Fibroblast of gingiva (primary cell): ENCODE data around the gene GTF2B.
"Not testable (repeated sequence)": the region's sequence is repeated elsewhere in the genome, so short reads cannot be mapped to it uniquely, and the experiment has no call there.

Experiments
- DNase-seq: peaks from one replicate; pipeline ENCODE4 v3.0.0-alpha.2; 2011; ENCODE audit warnings: low read depth

The GTF2B gene, protein sequence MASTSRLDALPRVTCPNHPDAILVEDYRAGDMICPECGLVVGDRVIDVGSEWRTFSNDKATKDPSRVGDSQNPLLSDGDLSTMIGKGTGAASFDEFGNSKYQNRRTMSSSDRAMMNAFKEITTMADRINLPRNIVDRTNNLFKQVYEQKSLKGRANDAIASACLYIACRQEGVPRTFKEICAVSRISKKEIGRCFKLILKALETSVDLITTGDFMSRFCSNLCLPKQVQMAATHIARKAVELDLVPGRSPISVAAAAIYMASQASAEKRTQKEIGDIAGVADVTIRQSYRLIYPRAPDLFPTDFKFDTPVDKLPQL

DNA sequence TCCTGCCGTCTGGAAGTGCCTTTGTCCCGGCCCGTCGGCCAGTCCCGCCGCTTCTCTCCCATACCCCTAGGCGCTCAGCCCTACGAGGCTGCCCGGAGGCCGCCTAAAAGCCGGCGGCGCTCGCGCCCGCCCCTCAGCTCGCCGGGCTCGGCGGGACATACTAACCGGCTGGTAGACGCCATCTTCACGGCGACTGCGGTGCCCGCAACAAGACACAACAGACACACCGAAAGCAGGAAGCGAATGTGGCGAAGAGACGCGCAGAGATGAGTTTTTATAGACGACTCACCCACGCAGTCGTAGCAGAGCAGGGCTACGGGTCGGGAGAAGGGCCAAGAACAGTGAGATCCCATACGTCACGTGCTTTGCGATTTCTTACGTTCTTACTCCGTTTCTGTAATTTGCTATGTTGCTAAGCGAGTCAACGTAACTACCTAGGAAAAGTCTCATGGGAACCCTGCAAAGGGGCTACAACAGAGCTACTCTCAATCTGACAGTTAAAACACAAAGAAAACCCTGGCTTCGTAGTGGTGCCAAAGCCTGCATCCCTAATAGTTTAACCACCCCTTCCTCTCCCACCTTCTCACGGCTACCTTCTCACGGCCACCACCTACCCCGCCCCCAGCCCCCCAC lies at the start of gene GTF2B:
TSS of gene GTF2B (minus strand) at position 250 of the 633 bp plus-strand sequence. CDS start at position 182, 68 bp downstream.
- DNase-seq = peak; percentile 98

DNA sequence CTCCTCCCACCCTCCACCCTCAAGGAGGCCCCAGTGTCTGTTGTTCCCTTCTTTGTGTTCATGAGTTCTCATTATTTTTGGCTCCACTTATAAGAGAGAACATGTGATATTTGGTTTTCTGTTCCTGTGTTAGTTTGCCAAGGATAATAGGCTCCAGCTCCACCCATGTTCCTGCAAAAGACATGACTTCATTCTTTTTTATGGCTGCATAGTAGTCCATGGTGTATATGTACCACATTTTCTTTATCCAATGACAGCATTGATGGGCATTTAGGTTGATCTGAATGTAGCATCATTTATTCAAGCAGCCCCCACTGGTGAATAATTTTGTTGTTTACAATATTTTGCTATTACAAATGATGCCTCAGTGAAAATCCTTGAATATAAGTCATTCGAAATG lies 47.2 kb upstream of the GTF2B start:
- DNase-seq = not testable (repeated sequence)

DNA sequence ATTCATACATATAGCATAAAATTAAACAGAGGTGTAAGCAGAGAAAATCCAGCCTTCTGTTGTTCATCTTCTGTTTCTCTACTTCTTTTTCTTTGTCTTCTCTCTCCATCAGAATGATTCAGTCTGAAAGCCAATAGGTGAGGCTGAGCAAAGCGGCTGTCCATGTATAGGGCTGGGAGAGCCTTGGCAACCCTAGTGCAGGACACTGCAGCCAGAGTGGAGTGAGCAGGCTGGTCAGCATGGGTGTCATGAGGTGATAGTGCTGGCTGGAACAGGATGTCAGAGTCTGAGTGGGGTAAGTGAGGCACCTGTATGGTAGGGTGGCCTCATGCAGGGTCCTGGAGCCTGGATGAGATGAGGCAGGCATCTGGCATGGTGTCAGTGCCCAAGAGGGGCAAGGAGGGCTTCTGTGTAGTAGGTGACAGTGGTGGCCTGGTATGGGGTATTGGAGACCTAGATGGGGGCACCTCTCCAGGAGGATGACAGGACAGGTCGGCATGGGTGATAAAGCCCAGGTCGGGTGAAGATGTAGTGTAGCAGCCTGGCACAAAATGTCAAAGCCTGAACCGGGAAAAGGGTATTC lies 45.5 kb upstream of the GTF2B start:
- no peak for DNase-seq

DNA sequence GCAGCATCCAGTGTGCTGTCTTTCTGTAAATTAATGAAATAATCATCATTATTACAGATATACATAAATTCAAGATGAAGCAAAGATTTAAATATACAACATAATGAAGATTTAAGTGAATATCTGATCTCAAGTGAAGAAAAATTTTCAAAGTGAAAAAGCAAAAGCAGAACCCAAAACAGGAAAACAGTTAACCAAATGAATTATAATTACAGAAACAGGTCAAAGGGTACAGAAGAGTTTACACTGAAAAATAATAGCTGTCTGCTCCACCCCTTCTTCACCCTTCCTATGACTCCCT lies 44.8 kb upstream of the GTF2B start:
- DNase-seq = no peak

DNA sequence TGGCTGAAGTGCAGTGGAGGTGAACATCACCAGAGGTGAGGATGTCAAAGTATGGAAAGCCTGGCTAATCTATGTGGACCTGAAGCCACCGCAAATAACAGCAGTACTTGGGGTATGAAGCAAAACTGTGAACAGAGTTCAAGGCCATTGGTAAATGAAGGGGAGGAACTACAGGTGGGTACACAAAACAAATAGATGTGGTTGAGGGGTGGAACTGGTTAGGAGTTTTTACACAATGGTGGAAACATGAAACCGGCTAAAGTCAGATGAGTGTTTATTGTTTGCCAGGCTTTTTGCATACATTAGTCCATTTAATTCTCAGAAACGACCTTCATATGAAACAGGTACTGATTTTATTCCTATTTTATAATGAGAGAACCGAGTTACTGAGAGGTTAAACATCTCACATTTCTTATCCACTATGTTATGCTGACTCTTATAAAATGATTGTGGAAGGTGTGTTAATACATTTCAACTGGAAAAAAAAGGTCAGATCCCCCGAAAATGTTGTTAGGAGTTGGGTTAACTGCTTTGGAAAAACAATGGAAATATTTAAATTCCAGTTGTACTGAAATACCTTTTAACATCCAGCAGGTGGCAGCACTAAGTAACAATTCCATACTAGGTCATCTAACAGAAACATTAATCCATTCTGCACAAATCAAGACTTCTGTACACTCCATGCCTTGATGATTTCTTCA lies 44.3 kb upstream of the GTF2B start:
- peak; percentile 42 for DNase-seq

DNA sequence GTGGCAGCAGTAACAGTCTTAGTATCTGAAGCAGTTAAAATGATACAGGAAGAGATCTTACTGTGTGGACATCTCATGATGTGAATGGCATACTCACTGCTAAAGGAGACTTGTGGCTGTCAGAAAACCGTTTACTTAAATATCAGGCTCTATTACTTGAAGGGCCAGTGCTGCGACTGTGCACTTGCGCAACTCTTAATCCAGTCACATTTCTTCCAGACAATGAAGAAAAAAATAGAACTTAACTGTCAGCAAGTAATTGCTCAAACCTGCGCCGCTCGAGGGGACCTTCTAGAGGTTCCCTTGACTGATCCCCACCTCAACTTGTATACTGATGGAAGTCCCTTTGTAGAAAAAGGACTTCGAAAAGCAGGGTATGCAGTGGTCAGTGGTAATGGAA lies 38.8 kb upstream of the GTF2B start:
- DNase-seq = not testable (repeated sequence)

DNA sequence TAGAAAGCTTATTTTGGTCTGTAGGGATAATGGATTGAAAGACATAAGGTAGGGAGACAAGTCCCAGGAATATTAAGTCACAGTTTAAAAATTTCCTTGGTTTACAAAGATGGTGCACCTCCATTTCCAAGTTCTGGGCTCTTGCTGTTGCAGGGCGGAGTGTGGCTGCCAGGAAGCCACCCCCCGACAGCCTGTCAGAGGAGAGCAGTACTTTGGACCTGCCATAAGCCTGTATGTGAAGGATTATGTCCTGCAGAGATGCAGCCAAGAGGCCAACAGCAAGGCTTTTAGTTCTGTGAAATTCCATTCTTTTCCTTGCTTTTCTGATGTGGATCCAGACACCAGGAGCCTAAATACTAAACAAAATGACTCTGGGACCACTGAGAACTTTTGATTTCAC lies 31.9 kb upstream of the GTF2B start:
- DNase-seq = no peak

DNA sequence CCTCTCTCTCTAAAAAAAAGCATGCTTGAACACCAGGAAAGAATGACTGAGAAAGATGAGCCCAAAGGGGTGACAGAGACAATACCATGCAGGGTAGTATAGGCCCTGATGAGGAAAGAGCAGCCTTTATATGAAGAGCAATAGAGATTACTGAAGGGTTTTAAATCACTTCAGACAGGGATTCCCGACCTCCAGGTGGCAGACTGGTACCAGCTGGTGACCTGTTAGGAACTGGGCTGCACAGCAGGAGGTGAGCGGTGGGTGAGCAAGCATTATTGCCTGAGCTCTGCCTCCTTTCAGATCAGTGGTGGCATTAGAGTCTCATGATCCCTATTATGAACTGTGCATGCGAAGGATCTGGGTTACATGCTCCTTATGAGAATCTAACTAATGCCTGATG lies 30.8 kb upstream of the GTF2B start:
- no peak for DNase-seq

DNA sequence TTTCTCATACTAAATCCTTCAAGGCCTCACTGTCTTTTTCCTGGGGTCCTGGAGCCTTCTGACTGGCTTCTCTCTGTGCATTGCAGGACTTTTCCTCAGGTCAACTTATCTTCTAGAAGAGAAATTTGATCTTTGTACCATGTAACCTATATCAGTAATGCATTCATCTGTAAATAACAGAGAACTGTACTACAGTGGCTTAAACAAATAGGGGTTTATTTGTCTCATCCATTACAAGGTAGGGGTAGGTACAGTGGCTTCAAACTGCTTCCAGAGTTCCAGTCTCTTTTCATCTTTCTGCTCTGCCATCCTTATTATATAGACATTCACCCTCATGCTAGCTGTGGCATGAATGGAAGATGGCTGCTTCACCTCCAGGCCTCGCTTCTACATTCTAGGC lies 29.5 kb upstream of the GTF2B start:
- DNase-seq = no peak

DNA sequence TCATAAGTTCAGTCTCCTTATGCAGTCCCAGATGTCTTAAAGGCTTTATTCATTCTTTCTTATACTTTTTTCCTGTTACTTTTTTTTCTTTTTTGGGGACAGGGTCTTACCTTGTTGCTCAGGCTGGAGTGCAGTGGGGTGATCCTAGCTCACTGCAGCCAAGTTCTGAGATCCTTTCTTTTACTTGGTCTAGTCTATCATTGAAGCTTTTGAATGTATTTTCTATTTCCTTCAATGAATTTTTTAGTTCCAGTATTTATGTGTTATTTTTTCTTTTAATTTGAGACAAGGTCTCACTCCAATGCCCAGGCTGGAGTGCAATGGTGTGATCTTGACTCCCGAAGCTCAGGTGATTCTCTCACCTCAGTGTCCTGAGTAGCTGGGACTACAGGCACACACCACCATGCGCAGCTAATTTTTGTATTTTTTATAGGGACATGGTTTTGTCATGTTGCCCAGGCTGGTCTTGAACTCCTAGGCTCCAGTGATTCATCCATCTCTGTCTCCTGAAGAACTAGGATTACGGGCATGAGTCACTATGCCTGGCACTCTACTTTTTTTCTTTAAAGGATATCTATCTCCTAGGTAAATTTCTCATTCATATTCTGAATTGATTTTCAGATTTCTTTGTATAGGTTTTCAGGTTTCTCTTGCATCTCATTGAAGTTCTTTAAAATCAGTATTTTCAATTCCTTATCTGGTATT lies 26.1 kb upstream of the GTF2B start:
- no peak for DNase-seq

DNA sequence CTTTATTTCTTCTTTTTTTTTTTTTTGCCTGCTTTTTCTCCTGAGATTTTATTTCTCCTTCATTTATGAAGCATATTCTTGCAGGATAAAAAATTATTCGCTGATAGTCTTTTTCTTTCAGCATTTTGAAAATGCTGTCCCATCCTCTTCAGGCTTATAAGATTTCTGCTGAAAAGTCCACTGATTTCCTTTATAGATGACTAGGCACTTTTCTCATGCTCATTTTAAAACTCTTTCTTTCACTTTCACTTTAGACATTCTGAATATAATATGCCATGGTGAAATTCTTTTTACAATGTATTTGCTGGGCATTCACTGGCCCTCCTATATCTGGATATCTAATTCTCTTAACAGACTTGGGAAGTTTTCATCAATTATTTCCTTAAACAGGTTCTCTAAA lies 25.5 kb upstream of the GTF2B start:
- no peak for DNase-seq

DNA sequence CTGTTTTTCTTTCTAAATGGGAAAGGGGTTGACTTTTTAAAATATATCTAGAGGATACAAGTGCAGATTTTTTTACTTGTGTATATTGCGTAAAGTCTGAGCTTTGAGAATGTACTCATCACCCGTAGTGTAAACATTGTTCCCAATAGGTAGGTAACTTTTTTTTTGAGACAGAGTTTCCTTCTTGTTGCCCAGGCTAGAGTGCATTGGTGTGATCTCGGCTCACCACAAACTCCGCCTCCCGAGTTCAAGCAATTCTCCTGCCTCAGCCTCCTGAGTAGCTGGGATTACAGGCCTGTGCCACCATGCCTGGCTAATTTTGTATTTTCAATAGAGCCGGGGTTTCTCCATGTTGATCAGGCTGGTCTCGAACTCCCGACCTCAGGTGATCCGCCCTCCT lies 20.4 kb upstream of the GTF2B start:
- DNase-seq = not testable (repeated sequence)

DNA sequence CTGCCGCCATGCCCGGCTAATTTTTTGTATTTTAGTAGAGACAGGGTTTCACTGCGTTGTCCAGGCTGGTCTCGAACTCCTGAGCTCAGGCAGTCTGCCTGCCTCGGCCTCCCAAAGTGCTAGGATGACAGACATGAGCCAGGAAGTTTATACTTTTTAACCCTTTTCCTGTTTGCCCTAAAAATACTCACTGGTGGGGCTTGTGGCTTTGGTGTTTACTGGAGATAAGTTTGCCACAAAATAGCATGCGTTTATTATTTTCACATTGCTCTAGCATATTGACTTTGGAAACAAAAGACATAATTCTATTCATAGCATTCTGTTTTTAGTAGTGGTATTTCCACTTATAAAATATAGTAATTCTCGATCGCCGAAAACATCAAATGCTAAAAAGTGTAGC lies 19.8 kb upstream of the GTF2B start:
- no peak for DNase-seq

DNA sequence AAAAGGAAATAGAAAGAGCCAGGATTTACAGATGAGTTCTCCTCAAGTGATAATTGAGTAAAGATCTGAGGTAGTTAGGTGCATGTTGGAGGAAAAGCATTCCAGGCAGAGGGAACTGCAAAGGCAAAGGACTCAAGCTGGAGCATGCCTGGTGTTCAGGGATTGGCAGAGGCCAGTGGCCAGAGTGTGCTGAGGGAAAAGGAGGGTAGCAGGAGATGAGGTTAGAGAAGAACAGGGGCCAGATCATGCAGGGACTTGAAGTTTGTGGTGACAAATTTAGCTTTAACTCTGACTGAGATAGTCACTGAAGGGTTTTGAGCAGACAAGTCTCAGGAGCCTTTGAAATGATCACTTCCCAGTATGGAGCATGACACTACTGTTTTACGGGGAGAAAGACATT lies 19.0 kb upstream of the GTF2B start:
- no peak for DNase-seq

DNA sequence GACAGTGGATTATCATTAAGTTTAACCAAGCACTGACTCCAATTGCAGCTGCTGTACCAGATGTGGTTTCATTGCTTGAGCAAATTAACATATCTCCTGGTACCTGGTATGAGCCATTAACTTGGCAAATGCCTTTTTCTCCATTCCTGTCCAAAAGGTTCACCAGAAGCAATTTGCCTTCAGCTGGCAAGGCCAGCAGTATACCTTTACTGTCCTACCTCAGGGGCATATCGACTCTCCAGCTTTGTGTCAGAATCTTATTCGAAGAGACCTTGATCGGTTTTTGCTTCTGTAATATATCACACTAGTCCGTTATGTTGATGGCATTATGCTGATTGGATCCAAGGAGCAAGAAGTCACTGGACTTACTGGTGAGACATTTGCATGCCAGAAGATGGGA lies 9.5 kb upstream of the GTF2B start:
- no peak for DNase-seq

DNA sequence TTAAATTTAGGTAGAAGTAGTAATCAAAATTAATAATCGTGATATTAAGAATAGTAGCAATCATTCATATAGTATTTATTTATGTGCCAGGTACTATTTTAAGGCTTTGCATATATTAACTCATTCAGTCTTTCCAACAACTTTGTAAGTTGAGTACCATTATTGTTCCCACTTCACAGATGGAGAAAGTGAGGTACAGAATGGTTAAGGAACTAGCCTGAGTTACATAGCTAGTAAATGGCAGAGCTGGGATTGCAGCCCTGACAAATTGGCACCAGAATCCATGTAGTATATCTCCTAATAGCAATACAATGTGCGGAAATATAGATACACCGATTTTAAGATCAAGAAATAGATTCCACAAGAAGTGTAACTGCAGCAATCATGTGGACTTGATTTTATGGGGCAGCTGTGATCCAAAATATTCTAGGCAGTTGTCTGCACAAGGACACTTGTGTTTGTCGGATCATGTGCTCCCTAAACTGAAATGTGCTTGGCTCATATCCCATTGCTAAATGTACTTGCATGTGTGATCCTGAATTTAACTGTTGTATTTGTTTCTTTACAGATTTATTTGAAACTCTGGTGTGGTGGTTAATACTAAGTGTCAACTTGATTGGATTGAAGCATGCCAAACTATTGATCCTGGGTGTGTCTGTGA lies 5.8 kb upstream of the GTF2B start:
- no peak for DNase-seq

DNA sequence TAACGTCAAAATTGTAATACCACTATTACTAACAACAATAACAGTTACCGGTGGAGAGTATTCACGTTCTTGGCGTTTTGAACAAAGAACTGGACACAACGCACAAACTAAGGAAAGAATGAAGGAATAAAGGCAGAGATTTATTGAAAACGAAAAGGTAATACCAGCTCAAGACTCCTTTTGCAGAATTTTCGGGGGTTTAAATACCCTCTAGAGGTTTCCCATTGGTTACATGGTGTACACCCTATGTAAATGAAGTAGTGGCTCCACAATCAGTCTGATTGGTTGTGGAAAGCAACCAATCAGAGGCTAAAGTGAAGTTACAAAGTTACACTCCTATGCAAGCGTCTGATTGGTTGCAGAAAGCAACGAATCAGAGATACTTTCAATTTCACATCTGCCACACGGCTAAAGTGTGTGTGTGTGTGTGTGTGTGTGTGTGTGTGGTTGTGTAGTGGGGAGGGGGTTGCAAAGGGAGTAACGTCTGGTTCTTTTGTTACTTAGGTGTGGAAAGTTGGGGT lies 1.1 kb upstream of the GTF2B start:
- DNase-seq = peak; percentile 66

DNA sequence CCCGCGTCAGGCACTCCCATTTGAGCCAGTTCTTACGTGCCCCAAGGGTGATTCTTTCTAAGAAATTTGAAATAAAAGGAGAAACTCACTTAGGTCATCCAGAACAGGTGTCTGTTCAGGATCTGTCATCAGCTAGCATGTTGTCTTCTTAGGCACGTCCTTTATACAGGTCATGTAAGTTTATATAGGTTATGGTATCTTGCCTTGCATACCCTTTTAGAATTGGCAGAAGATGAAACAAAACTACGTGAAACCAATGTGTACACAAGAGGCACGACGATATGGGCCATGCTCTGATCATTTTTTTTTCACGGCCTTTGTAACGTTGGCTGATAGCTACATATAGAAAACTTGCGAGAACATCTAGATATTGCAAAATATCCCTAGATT lies 579 bp upstream of the GTF2B start:
- DNase-seq = no peak

DNA sequence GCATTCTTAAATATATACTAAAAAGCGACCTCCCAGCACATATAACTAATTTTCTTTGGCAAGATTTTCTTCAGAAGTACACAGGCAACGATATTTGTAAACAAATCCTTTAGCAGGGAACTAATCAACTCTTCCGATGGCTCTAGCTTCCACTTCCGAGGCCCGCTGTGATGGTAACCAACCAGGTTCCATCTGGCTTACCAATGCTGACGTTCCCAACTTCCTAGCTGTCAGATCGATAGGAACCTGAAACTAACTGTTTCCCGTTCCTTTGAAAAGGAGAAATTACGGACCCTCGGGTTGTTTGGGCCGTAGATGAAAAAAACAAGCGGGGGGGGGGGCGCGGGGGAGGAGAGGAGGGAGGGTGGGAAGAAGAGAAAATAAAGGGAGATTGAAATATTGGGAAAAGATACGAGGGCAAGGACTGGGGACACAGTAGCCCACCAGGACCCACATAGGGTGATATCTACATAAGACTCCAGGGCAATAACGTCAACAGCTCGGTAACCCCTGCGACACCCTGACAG lies 513 bp downstream of the GTF2B start:
- peak; percentile 27 for DNase-seq

DNA sequence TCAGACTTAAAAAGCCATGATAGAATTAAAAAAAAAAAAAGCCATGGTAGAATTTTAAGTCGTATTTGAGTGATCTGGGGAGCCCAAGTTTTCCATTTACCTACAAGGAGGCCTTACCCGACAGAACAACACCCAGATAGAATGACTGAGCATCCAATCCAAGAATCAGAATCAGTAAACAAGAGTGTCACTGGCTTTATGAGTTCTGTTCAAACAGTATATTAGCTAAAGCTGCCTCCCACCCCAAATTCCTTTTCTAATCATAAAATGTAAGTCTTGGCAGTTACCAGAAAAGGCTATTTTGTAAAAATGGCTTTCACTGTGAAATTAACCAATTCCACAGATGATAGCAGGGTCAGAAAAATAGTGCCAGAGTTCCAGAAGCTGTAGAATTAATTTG lies 1.2 kb downstream of the GTF2B start:
- DNase-seq = no peak

DNA sequence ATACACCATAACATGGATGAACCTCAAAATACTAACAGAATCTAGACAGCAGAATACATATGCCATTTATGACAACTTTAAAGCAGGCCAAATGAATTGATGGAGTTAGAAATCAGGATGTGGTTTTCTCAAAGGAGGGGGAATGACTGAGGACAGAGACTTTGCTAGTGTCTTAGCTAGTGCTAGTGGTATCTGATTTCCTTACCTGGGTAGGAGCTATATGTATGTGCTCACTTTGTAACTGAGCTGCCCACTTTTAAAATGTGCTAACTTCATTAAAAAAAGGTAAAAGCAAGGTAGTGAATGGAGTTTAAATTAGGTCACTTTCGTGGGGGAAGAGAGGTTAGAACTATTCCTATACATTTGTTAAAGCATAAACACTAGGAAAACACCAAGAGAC lies 2.6 kb downstream of the GTF2B start:
- DNase-seq = no peak

DNA sequence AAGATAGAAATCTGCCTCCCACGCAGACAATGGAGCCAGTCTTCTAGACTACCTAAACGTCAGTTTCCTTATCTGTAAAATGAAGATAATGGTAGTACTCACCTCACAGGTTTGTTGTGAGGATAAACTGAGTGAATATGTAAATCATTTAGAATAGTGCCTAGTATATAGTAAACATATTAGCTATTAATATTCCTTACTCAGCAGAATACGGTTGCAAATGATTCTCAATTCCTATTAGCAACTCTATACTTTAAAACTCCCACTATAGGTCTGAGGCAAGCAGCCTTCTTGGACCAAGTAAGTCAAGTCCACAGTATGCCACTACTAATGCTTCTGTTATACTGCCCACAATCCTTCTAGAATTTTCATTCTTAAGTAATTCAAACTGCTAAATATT lies 5.4 kb downstream of the GTF2B start:
- no peak for DNase-seq
